ENCODE measurements around the gene DOC2B.

DNA sequence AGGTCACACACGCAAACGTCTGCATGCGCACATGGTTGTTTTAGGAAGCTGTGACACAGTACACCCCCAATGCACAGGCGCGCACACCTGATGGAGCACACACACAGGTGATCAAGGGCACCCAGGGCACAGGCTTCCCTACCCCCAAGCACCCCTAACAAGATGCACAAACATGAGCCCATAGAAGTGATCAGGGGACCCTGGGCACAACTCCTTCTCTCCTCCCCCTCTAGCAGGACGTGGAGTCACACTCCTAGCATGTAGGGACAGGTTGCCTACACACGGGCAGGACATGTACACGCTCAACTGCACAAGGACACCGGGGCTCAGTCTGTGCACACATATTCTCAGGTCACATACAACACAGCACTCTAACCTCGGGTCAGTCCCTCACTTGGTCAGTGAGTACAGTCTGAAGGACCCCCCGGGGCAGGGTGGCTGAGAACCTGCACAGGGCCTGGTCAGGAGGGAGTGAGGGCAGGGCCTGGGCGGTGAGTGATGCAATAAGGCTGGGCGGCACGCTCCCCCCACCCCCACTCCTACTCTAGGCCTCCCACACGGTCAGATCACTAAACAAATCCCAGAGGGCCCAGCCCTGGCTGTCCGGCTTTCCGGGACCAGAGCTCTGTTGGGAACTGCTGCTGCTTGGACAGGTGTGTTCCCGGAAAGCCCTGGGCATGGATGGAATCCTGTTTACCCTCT, 751 bp upstream of the DOC2B start:
- TF ChIP-seq, protein P1, sequence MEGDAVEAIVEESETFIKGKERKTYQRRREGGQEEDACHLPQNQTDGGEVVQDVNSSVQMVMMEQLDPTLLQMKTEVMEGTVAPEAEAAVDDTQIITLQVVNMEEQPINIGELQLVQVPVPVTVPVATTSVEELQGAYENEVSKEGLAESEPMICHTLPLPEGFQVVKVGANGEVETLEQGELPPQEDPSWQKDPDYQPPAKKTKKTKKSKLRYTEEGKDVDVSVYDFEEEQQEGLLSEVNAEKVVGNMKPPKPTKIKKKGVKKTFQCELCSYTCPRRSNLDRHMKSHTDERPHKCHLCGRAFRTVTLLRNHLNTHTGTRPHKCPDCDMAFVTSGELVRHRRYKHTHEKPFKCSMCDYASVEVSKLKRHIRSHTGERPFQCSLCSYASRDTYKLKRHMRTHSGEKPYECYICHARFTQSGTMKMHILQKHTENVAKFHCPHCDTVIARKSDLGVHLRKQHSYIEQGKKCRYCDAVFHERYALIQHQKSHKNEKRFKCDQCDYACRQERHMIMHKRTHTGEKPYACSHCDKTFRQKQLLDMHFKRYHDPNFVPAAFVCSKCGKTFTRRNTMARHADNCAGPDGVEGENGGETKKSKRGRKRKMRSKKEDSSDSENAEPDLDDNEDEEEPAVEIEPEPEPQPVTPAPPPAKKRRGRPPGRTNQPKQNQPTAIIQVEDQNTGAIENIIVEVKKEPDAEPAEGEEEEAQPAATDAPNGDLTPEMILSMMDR (IDR thresholded peaks at IDR 0.05) = no peak
- no peak for TF ChIP-seq POLR2A (IDR thresholded peaks at IDR 0.05)

Data from heart left ventricle (tissue), 13 donors.